BE2C (cell line): Measurements from ENCODE around the gene NAT10.

Experiments
- DNase-seq: peaks from one replicate; pipeline ENCODE4 v3.0.0-alpha.2; 2020
- H3K27me3 ChIP-seq: fragments of 250-450 bp; sonication (Bioruptor Pico); 2 replicates; pipeline ENCODE4 v1.5.1; 2020; ENCODE audit warnings: mild to moderate bottlenecking
- H3K36me3 ChIP-seq: fragments of 250-450 bp; sonication (Bioruptor Pico); 2 replicates; pipeline ENCODE4 v1.5.1; 2020; ENCODE audit warnings: mild to moderate bottlenecking
- H3K4me1 ChIP-seq: fragments of 250-450 bp; sonication (Bioruptor Pico); 2 replicates; pipeline ENCODE4 v1.5.1; 2020
- H3K4me3 ChIP-seq: 2 replicates; pipeline ENCODE4 v1.5.1; 2011; ENCODE audit warnings: low read depth, low read length
- H3K9me3 ChIP-seq: fragments of 250-450 bp; sonication (Bioruptor Pico); 2 replicates; pipeline ENCODE4 v1.5.1; 2020
- CTCF ChIP-seq: IDR thresholded peaks from 2 replicates; pipeline ENCODE4 v1.5.1; 2012; ENCODE audit warnings: mild to moderate bottlenecking, low read depth, low read length

Gene NAT10

GRCh38 chr11:34168642-34169420, 63.4 kb downstream of the NAT10 start:
- Histone ChIP-seq H3K4me3 (no peak overlapping the region), H3K4me1 (no peaks in the 10 kb centered on the region), H3K36me3 (no peaks in the 10 kb centered on the region), H3K27me3 (no peaks in the 10 kb centered on the region), H3K9me3 (no peaks in the 10 kb centered on the region)
- DNase-seq, result no peak
- TF ChIP-seq CTCF, result no peak

- Histone ChIP-seq H3K9me3 (no peaks in the 10 kb centered on the region; the same call in 1 of the 2 replicates), H3K27me3 (no peaks in the 10 kb centered on the region), H3K4me1 (no peaks in the 10 kb centered on the region; the same call in 1 of the 2 replicates), H3K36me3 (no peaks in the 10 kb centered on the region), H3K4me3 (no peak overlapping the region)
- DNase-seq, result no peak
- TF ChIP-seq CTCF, result no peak
Measured at GRCh38 chr11:34169686-34170085, 64.3 kb downstream of the NAT10 start.

- Histone ChIP-seq H3K36me3 (no peaks in the 10 kb centered on the region), H3K4me3 (no peak overlapping the region), H3K4me1 (no peaks in the 10 kb centered on the region; the same call in 1 of the 2 replicates), H3K9me3 (no peaks in the 10 kb centered on the region; the same call in 1 of the 2 replicates), H3K27me3 (no peaks in the 10 kb centered on the region)
- DNase-seq, result no peak
- no peak for TF ChIP-seq CTCF
Measured at GRCh38 chr11:34173050-34173449, 67.6 kb downstream of the NAT10 start.

GRCh38 chr11:34174412-34175041, 69.1 kb downstream of the NAT10 start:
- Histone ChIP-seq H3K4me3 (peak overlapping the region; percentile 41), H3K4me1 (no peaks in the 10 kb centered on the region; the same call in 1 of the 2 replicates), H3K27me3 (no peaks in the 10 kb centered on the region), H3K9me3 (no peaks in the 10 kb centered on the region; the same call in 1 of the 2 replicates), H3K36me3 (no peaks in the 10 kb centered on the region)
- TF ChIP-seq CTCF, result peak; percentile 70
- peak; percentile 78 for DNase-seq

- H3K27me3 ChIP-seq, result no peaks in the 10 kb centered on the region
- H3K9me3 ChIP-seq, result no peaks in the 10 kb centered on the region; the same call in 1 of the 2 replicates
- H3K4me1 ChIP-seq, result no peaks in the 10 kb centered on the region; the same call in 1 of the 2 replicates
- no peaks in the 10 kb centered on the region for H3K36me3 ChIP-seq
- no peak for TF ChIP-seq CTCF
- no peak for DNase-seq
- no peak overlapping the region for H3K4me3 ChIP-seq
Measured at GRCh38 chr11:34175284-34176019, 70.0 kb downstream of the NAT10 start.
